Left lung (tissue), 10 donors: Measurements from ENCODE around the gene DHRS9. TPM values are rescaled to one million over a fixed set of nuclear protein-coding genes. Genes with fewer than 3 reads are reported as not detected.

Experiments used
- ATAC-seq: fragments of 200-7000 bp; cut with Tn5 transposase; one replicate; pipeline ENCODE4 v1.9.1; 2020; ENCODE audit warnings: moderate library complexity
- DNase-seq, 4 donors: peaks; one replicate each; pipeline ENCODE4 v3.0.0-alpha.2; 2013 to 2020
- H3K27ac ChIP-seq, 2 donors: fragments of 200-600 bp; sonication (generic) in 1 of 2; one replicate each; pipeline versions ENCODE4 v1.5.0 to v1.8.0; 2020 to 2021
- H3K27me3 ChIP-seq, 2 donors: fragments of 200-600 bp; sonication (generic) in 1 of 2; one replicate each; pipeline versions ENCODE4 v1.5.0 to v1.8.0; 2020 to 2021
- H3K36me3 ChIP-seq, 2 donors: fragments of 200-600 bp; sonication (generic) in 1 of 2; one replicate each; pipeline versions ENCODE4 v1.5.0 to v1.8.0; 2020 to 2021
- H3K4me1 ChIP-seq, 2 donors: fragments of 200-600 bp; one replicate each; pipeline ENCODE4 v1.8.0; 2021
- H3K4me3 ChIP-seq, 2 donors: fragments of 200-600 bp; sonication (generic) in 1 of 2; one replicate each; pipeline versions ENCODE4 v1.5.0 to v1.8.0; 2020 to 2021; ENCODE audit warnings: mild to moderate bottlenecking in 1 of 2
- H3K9me3 ChIP-seq, 2 donors: fragments of 200-600 bp; sonication (generic) in 1 of 2; one replicate each; pipeline versions ENCODE4 v1.5.0 to v1.8.0; 2020 to 2021
- CTCF ChIP-seq, 2 donors: fragments of 200-600 bp; sonication (generic) in 1 of 2; IDR thresholded peaks; one replicate each; pipeline versions ENCODE4 v1.5.0 to v1.8.0; 2021; ENCODE audit warnings: antibody characterized with exemption in 2 of 2
- intact Hi-C, 2 donors: fragments of 100-400 bp; cut with DNase I; formaldehyde crosslinking; loops; one replicate each; pipeline versions ENCODE4 v1.11.2 to v1.14.2; 2022
- polyA plus RNA-seq, 6 donors: library from polyadenylated mRNA; unstranded; fragments of 120-200 nt; gene quantifications; one replicate each; pipeline ENCODE4 v1.2.1, GENCODE V29; 2013; ENCODE audit not compliant: insufficient read length in 6 of 6
- total RNA-seq, 2 donors: library from RNA; stranded (reverse); fragmentation: NEBNext Ultra II Directional; extraction: Animal tissue kit (Norgen Biotek cat#: 25700); gene quantifications; one replicate each; pipeline ENCODE4 v1.2.1, GENCODE V29; 2021
- donor health status: DM: no; HTN: yes; CAD: no.
- donor health status: DM: no; HTN: no; CAD: no.

Gene DHRS9
- total and polyA plus RNA-seq, 8 donors: 0.34 to 8.5 (median 0.68) TPM

- DNase-seq (no peak), ATAC-seq (no peak)
- H3K27me3 ChIP-seq: no peaks in the 10 kb centered on the region
- peak overlapping the region in 1 of 2 donors; percentile 43 for H3K27ac ChIP-seq
- H3K4me3 ChIP-seq: no peak overlapping the region
- no peak for TF ChIP-seq CTCF (IDR thresholded peaks at IDR 0.05)
- intact Hi-C loops: no loop called here
- H3K4me1 ChIP-seq: peaks cover 8 to 53% of the 10 kb centered on the region in 2 donors
- no peaks in the 10 kb centered on the region for H3K36me3 ChIP-seq
- no peaks in the 10 kb centered on the region for H3K9me3 ChIP-seq
Measured at GRCh38 chr2:169090133-169090820, 20.9 kb downstream of the DHRS9 start.

- H3K9me3 ChIP-seq: no peaks in the 10 kb centered on the region
- H3K36me3 ChIP-seq: no peaks in the 10 kb centered on the region
- intact Hi-C loops: no loop called here
- no peak for TF ChIP-seq CTCF (IDR thresholded peaks at IDR 0.05)
- no peak for DNase-seq
- peak overlapping the region in 1 of 2 donors; percentile 46 for H3K27ac ChIP-seq
- H3K27me3 ChIP-seq: no peaks in the 10 kb centered on the region
- peaks cover 8 to 63% of the 10 kb centered on the region in 2 donors for H3K4me1 ChIP-seq
- H3K4me3 ChIP-seq: no peak overlapping the region
- ATAC-seq: peak; percentile 9
Measured at GRCh38 chr2:169091256-169091655, 21.9 kb downstream of the DHRS9 start.

- peak in 1 of 4 donors; percentile 72 for DNase-seq
- peak overlapping the region in 1 of 2 donors; percentile 46 for H3K27ac ChIP-seq
- intact Hi-C loops: no loop called here
Measured at GRCh38 chr2:169091761-169092519, 22.6 kb downstream of the DHRS9 start.

GRCh38 chr2:169093535-169093934 lies 24.2 kb downstream of the DHRS9 start:
- no peak for TF ChIP-seq CTCF (IDR thresholded peaks at IDR 0.05)
- Histone ChIP-seq H3K27me3 (no peaks in the 10 kb centered on the region), H3K27ac (no peak overlapping the region), H3K4me1 (peaks cover 8 to 57% of the 10 kb centered on the region in 2 donors), H3K9me3 (no peaks in the 10 kb centered on the region), H3K4me3 (no peak overlapping the region), H3K36me3 (no peaks in the 10 kb centered on the region)
- DNase-seq: no peak
- intact Hi-C loops: no loop called here
- ATAC-seq: no peak

More at GRCh38 chr2:169091761-169092519, 22.6 kb downstream of the DHRS9 start:
- peak; percentile 67 for ATAC-seq
- TF ChIP-seq CTCF (IDR thresholded peaks at IDR 0.05): no peak
- no peaks in the 10 kb centered on the region for H3K27me3 ChIP-seq
- no peak overlapping the region for H3K4me3 ChIP-seq
- no peaks in the 10 kb centered on the region for H3K9me3 ChIP-seq
- H3K4me1 ChIP-seq: peaks cover 8 to 65% of the 10 kb centered on the region in 2 donors
- no peaks in the 10 kb centered on the region for H3K36me3 ChIP-seq

GRCh38 chr2:169094676-169095075 lies 25.3 kb downstream of the DHRS9 start:
- TF ChIP-seq CTCF (IDR thresholded peaks at IDR 0.05): no peak
- H3K36me3 ChIP-seq: no peaks in the 10 kb centered on the region
- H3K4me1 ChIP-seq: peaks cover 8 to 48% of the 10 kb centered on the region in 2 donors
- no peak for DNase-seq
- H3K4me3 ChIP-seq: no peak overlapping the region
- ATAC-seq: no peak
- H3K27me3 ChIP-seq: no peaks in the 10 kb centered on the region
- H3K27ac ChIP-seq: no peak overlapping the region
- intact Hi-C loops: no loop called here
- no peaks in the 10 kb centered on the region for H3K9me3 ChIP-seq
